Adrenal gland (tissue), 12 donors: ENCODE measurements around the gene TGIF1. TPM values are rescaled to one million over a fixed set of nuclear protein-coding genes. Genes with fewer than 3 reads are reported as not detected.

Source experiments
- DNase-seq, 7 donors: peaks; one replicate each; pipeline ENCODE4 v3.0.0-alpha.2; 2019 to 2020
- H3K27ac ChIP-seq, 5 donors: fragments of 200-600 bp; sonication (generic) in 4 of 5; 1 replicate in 3 of 5; 2 replicates in 2 of 5; pipeline versions ENCODE4 v1.5.1 to v1.8.0; 2016 to 2020; ENCODE audit warnings: mild to moderate bottlenecking in 1 of 5
- H3K27me3 ChIP-seq: fragments of 200-600 bp; 2 replicates; pipeline ENCODE4 v1.8.0; 2021
- H3K36me3 ChIP-seq, 2 donors: fragments of 200-600 bp; replicated peaks in 1 of 2; 1 replicate in 1 of 2; 2 replicates in 1 of 2; pipeline versions ENCODE4 v1.5.1 to v1.8.0; 2018 to 2022
- H3K4me1 ChIP-seq, 2 donors: fragments of 200-600 bp; replicated peaks in 1 of 2; 1 replicate in 1 of 2; 2 replicates in 1 of 2; pipeline versions ENCODE4 v1.5.1 to v1.8.0; 2018 to 2021
- H3K4me3 ChIP-seq, 4 donors: fragments of 200-600 bp; sonication (generic) in 3 of 4; one replicate each; pipeline ENCODE4 v1.5.1; 2016 to 2018
- H3K9me3 ChIP-seq, 3 donors: fragments of 200-600 bp; sonication (generic) in 1 of 3; replicated peaks in 1 of 3; 1 replicate in 2 of 3; 2 replicates in 1 of 3; pipeline versions ENCODE4 v1.5.1 to v1.8.0; 2016 to 2021
- CTCF ChIP-seq, 6 experiments: fragments of 450-650 bp in 4 of 6; fragments of 200-600 bp in 2 of 6; sonication (generic) in 1 of 6; IDR thresholded peaks; 1 replicate in 5 of 6; 2 replicates in 1 of 6; pipeline versions ENCODE4 v1.5.1 to v1.8.0; 2016 to 2021; ENCODE audit warnings: antibody characterized with exemption in 6 of 6, mild to moderate bottlenecking in 2 of 6, moderate library complexity in 1 of 6
- POLR2A ChIP-seq, 2 donors: fragments of 450-650 bp; IDR thresholded peaks; one replicate each; pipeline ENCODE4 v1.6.1; 2017; ENCODE audit warnings: antibody characterized with exemption in 2 of 2, mild to moderate bottlenecking in 2 of 2, moderate library complexity in 1 of 2
- WGBS, 4 donors: extraction: QIAGEN DNeasy Blood & Tissue Kit in 2 of 4; methylation state at CpG; one replicate each; pipeline versions ENCODE4 v1.1.5 to v1.1.7; 2013 to 2017; 5-methylcytosine and 5-hydroxymethylcytosine counted together
- intact Hi-C, 2 donors: fragments of 100-400 bp; cut with DNase I; formaldehyde crosslinking; loops; one replicate each; pipeline versions ENCODE4 v1.14.1 to v1.15.0; 2022 to 2023
- polyA plus RNA-seq, 3 donors: library from polyadenylated mRNA; stranded (reverse); fragments of 200-250 nt in 2 of 3; fragments of 350-450 nt in 1 of 3; fragmentation: Illumina TruSeq in 1 of 3; extraction: RNeasy Lipid Tissue Mini Kit (QIAGEN cat#74804) in 1 of 3; gene quantifications; one replicate each; pipeline ENCODE4 v1.2.3, GENCODE V29; 2013 to 2014
- total RNA-seq, 9 donors: library from RNA; depleted of rRNA in 4 of 9; stranded (reverse); fragments of >200 nt in 4 of 9; fragments of 120-200 nt in 1 of 9; fragmentation: NEBNext Ultra II Directional in 1 of 9; extraction: Animal tissue kit (Norgen Biotek cat#: 25700) in 1 of 9; gene quantifications; one replicate each; pipeline versions ENCODE4 v1.1.0 to v1.2.4, GENCODE V29; 2013 to 2023
- donor health status: healthy with polysubstance abuse.
- donor health status: Bipolar disorder and iron deficiency.
- donor health status: DM: yes; HTN: yes; CAD: no.
- donor health status: DM: no; HTN: no; CAD: no.
- donor health status: DM: no; HTN: no; CAD: no.
- donor health status: DM: yes; HTN: yes; CAD: no.

The TGIF1 gene
- total and polyA plus RNA-seq, 12 donors: 25.7 to 83.1 (median 56.7) TPM

DNA sequence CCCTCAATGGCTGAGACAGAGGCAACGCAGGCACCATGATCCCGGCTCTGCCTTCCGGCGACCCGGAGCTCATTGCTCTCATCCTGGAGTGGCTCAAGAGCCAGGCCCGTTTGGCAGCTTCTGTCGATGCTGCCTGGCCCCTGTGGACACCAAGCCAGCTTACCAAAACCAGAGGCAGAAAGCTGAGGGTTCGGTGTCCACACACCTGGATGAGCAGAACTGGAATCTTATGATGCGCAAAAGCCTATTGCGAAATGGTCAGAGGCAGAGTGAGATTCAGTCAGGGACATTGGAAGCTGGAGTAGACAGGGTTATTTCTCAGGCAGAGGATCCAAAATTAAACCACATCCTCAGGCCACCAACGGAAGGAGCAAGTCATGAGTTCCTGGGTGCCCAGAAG is 34.9 kb upstream of the TGIF1 start:
- 83 to 93% (median 92%) methylated on average over 11 of the region's 11 CpGs for WGBS, 4 donors
- H3K9me3 ChIP-seq: no peaks in the 10 kb centered on the region
- H3K4me1 ChIP-seq: no peaks in the 10 kb centered on the region
- TF ChIP-seq POLR2A (IDR thresholded peaks at IDR 0.05) (no peak), CTCF (IDR thresholded peaks at IDR 0.05) (no peak)
- H3K27me3 ChIP-seq: no peaks in the 10 kb centered on the region
- no peak overlapping the region for H3K4me3 ChIP-seq
- intact Hi-C loops: no loop called here
- no peaks in the 10 kb centered on the region for H3K36me3 ChIP-seq
- no peak overlapping the region for H3K27ac ChIP-seq
- no peak for DNase-seq

DNA sequence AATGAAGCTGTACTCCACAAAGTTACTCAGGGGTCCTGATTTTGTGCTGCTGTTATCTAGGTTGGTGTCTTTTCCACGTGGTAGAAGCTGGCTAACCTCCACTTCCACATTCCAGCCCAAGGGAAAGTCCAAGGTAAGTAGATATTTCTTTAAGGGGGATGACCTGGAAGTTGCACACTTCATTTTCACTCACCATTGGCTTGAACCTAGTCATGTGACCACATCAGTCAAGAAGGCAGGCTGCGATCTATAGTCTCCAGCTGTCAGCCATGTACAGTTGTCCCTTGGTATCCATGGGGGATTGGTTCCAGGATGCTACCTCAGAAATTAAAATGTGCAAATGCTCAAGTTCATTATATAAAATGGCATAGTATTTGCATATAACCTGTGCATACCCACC is 31.9 kb upstream of the TGIF1 start:
- 87 to 90% (median 89%) methylated on average over 2 of the region's 2 CpGs for WGBS, 4 donors
- no peaks in the 10 kb centered on the region for H3K4me1 ChIP-seq
- no peak overlapping the region for H3K27ac ChIP-seq
- no peak for DNase-seq
- no peaks in the 10 kb centered on the region for H3K27me3 ChIP-seq
- no peak overlapping the region for H3K4me3 ChIP-seq
- no peaks in the 10 kb centered on the region for H3K36me3 ChIP-seq
- intact Hi-C loops: no loop called here
- no peak for TF ChIP-seq CTCF (IDR thresholded peaks at IDR 0.05)
- TF ChIP-seq POLR2A (IDR thresholded peaks at IDR 0.05): no peak
- no peaks in the 10 kb centered on the region for H3K9me3 ChIP-seq

GRCh38 chr18:3420919-3421279 is 29.1 kb upstream of the TGIF1 start:
- Histone ChIP-seq H3K4me1 (no peaks in the 10 kb centered on the region), H3K4me3 (no peak overlapping the region), H3K36me3 (no peaks in the 10 kb centered on the region), H3K27me3 (no peaks in the 10 kb centered on the region), H3K27ac (no peak overlapping the region), H3K9me3 (no peaks in the 10 kb centered on the region)
- TF ChIP-seq CTCF (IDR thresholded peaks at IDR 0.05): no peak
- TF ChIP-seq POLR2A (IDR thresholded peaks at IDR 0.05): no peak
- intact Hi-C loops: no loop called here
- 91 to 96% (median 94%) methylated on average over 2 of the region's 2 CpGs for WGBS, 4 donors
- DNase-seq: no peak

DNA sequence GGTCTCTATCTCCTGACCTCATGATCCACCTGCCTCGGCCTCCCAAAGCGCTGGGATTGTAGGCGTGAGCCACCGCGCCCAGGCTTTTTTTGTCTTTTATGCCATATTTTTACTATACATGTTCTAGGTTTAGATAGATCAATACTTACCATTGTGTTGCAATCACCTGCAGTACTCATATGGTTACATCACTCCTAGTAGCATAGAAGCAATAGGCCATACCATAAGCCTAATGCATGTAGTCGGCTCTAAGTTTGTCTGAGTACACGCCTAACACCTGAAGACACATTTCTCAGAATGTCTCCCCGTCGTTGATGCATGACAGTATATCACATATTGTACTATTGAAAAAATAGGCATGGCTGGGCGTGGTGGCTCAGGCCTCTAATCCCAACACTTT is 27.1 kb upstream of the TGIF1 start:
- Histone ChIP-seq H3K27ac (no peak overlapping the region), H3K9me3 (no peaks in the 10 kb centered on the region), H3K36me3 (no peaks in the 10 kb centered on the region), H3K4me1 (no peaks in the 10 kb centered on the region), H3K4me3 (no peak overlapping the region), H3K27me3 (no peaks in the 10 kb centered on the region)
- TF ChIP-seq POLR2A (IDR thresholded peaks at IDR 0.05) (no peak), CTCF (IDR thresholded peaks at IDR 0.05) (no peak)
- DNase-seq: no peak
- intact Hi-C loops: no loop called here
- 95 to 98% (median 96%) methylated on average over 10 of the region's 10 CpGs for WGBS, 4 donors
